HG02884 (cell line): ENCODE measurements around the gene KCNJ6.
"Not testable (repeated sequence)": the region's sequence is repeated elsewhere in the genome, so short reads cannot be mapped to it uniquely, and the experiment has no call there.

Source experiments
- ATAC-seq: cut with Tn5 transposase; IDR thresholded peaks from one replicate; pipeline ENCODE4 v1.9.1; 2021; ENCODE audit warnings: mild to moderate bottlenecking, moderate library complexity; ENCODE audit not compliant: unreplicated experiment

Gene KCNJ6

DNA sequence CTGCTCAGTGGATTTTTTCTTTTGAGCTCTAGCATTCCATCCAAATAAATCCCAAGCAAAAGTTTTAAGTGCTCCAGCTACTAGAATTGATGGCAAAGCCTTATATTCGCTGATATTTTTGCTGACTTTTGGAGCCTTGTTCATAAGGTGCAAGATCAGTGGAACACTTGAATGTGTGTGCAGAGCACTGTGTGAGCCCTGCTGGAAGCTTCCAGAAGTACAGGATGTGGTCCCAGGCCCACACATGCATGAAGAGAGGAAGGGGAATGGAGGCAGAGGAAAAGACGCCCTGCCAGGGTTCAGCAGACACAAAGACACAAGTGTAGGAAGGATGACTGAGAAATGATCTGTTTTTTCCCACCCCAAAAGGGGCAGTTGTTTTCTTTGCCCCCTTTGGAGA is 169.4 kb downstream of the KCNJ6 start:
- no peak for ATAC-seq

DNA sequence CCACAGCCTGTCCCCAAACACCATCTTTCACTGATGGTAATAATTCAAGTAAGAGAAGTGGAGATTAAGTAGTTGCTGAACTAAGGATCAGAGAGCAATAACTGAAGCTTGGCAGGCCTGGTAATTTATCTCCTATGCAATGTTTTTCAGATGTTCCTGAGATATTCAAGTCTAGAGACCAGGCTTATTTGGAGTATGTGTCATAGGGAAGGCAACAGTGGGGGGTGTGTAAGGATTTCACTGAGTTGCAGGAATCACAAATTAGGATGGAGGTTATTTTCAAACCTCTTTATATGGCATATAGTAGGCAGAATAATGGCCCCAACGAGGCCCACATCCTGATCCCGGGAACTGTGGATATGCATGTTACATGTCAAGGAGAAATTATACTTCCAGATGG is 171.7 kb downstream of the KCNJ6 start:
- ATAC-seq: no peak

DNA sequence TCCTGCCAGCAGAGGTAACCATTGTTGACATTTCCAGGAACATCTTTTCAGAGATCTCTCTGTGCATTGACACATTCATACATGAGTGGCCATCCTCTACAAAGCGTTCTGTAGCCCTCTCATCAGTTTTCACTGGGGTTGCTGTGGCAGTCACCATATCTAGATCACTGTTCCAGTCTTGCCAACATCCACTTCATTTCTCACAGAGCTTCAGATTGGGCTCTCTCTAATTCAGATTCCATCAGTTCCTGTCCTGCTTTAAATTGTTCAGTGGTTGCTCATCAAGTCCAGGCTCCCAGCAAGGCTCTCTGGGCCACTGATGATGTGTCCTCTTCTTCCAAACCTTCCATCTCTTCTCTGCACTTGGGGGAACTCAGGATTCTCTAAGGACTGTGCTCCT is 173.7 kb downstream of the KCNJ6 start:
- ATAC-seq: no peak

DNA sequence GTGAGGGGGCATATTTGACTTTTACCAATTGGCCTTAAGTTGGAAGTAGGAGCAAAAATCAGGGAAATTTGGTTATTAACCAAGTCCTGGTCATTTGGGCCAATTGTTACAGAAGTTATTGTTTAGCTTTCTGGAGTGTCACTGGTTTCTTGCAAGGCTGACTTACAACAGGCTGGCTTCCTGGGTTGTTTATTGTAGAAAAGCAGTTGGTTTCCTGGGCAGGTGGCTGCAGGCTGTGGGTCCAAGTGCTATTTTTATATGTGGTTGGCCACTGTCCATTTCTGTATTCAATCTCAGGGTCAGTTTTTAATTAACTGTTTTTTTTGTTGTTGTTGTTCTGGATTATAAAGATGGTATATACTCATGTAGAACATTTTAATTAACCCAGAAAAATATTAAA is 174.1 kb downstream of the KCNJ6 start:
- no peak for ATAC-seq

DNA sequence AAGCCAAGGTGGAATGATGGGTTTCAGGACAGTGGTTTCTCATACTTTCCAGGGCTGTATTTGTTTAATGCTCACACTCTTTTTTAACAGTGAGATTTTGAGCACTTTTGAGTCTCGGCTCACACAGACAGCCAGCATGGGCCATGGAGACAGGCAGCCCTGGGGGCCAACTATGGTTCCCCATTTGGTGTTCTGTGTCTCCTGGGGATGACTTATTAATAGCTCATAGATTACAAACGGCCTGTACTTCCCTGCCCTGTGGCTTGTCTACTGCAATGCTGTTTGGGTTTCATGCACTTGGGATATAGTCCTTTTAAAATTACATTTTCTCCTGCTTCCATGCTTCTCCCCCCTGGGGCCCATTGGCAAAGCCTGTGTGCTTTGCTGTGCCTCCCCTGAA is 178.3 kb downstream of the KCNJ6 start:
- ATAC-seq: no peak

DNA sequence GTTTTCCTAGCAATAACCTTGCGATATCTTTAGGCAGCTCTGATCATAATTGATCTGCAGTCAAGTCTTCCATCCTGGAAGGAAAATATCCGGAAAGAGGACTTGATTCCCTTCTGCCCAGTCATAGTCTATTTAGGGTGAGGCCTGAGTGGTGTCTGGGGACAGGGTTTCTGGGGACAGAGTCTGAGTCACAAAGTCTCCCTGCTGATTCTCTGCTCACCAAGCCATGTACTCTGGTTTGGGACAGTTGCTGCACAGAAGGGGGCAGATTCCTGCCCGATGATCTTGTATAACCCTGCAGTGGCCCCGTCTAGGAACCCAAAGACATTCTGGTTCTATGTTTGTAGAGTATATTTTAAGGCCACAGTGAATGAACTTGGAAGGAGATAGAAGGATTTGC is 178.8 kb downstream of the KCNJ6 start:
- ATAC-seq: no peak

DNA sequence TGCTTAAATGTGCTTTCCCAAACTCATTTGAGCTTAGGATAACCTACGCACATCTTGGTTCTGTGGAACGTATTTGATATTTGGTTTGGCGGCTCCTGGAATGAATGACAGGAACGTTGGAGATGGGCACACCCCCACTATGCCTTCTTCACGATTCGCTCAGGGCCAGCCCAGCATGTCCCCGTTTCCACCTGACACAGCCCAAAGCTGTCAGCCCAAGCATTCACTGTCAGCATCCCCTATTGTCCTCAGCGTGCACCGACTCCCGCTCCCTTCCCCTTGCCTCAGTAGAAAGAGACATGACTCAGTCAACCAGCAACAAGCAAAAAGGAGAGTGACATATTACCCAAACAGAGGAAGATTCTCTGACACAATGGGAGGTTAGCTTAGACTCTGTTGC is 181.4 kb downstream of the KCNJ6 start:
- no peak for ATAC-seq

DNA sequence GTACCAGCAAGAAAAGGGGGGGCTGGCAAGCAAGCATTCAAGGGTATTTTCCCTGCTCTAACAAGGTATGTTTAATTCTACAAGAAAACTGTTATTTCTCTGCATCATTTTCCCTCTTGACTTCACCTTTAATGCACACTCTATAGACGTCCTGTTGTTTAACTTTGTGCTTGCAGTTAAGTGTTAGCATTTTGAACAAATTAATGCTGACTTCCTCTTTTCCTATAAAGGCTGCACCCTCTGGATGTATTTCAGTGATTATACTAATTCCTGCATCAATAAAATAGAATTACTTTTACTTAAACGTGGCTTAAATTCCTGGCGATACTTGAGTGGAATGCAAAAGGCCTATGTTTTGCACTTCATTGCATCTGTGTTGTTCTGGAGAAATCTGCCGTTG is 183.3 kb downstream of the KCNJ6 start:
- ATAC-seq: no peak

DNA sequence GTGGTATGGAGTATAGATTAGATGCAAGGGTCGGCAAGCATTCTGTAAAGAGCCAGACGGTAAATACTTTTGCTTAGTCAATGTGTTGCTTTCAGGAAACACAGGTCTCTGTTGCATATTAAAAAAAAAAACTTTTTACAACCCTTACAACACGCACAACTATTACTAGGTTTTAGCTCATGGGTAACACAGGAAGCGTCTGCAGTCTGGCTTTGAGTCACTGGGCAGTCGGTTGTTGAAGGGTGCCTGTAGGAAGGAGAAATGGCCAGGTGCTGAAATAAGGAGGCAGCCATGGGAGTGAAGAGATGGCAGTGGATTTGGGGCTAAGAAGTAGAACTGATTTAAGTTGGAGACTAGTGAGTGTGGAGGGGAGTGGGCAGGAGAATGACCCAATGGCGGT is 192.1 kb downstream of the KCNJ6 start:
- no peak for ATAC-seq

DNA sequence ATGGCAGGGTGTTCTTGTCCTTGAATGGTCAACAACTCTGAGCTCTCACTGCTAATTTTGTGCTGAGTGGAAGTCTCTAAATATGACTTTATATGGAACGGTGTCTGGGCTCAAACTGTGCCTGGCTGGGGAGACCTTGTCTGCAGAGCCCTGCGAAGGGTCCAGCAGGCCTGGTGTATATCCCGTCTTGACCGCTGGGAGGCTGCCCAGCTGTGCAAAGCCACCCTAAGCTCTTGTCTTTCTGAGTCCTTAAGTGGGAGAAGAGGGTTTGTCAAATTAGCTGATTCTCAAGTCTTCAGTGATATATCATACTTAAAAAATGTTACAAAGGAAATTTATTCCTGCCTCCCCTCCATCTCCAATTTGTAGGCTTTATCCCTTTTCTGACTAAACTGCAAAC is 198.7 kb downstream of the KCNJ6 start:
- no peak for ATAC-seq

DNA sequence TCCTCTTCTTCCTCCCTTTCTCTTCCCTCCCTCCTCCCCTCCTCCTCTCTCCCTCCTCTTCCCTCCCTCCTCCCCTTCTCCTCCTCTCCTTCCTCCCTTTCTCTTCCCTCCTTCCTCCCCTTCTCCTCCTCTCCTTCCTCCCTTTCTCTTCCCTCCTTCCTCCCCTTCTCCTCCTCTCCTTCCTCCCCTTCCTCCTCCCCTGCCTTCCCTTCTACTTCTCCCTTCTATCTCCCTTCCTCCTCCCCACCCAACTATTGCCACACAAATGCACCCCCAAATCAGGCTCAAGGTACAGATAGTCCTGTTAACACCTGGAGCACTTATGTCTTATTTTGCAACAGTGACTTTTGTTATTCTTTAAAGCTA is 203.7 kb downstream of the KCNJ6 start:
- ATAC-seq: not testable (repeated sequence)

DNA sequence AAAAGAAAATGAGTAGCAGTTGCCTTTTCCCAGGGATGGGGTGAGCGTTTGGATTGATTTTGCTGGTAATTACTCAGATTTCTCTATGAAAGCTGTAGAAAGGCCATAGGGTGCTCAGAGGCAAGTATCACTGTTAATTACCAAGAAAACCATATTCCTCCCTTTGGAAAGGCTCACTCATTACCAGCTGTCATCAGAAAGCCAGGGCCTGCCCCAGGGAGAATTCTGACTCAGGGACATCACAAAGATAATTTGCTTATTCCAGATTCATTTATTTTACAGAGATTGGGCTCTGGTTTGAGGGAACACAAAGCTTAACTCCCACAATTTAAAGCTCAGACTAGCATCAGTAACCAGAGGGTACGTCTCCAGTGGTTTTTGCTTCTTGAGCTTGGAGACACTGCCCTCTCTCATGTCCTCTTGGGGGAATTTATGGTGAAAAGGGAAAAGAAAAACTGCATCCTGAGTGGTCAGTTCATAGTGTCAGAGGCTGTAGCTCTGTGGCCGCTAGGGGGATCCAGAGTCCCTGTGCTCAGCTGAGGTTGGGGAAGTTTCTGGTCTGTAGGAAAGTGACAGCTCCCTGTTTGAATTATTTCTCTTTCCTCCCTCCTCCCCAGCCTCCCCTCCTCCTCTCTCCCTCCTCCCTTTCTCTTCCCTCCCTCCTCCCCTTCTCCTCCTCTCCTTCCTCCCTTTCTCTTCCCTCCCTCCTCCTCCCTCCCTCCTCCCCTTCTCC is 204.3 kb downstream of the KCNJ6 start:
- ATAC-seq: peak; percentile 89

DNA sequence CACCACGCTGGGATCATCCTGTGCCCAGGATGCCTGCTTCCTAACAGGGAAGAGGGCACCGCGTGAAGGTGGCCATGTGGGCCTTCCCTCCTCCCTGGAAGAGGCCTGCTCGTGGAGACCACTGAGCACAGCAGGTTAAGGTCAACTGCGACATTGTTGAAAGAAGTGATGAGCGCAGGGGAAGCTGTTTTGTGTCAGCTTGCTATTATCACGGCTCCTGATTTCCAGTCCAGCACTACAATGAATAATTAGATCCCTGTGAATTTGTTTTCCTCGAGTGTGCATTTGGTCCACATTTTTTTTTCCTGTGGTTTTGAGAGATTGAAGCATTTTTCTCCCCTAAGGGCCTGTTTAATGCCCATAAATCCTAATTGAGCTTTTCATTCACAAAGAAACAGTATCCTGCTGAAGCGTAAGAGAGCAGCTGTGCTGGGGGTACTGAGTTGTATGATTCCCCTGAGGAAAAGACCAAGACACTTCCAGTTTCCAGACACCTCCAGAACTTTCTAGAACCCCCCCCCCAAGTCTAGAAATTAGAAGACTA is 204.9 kb downstream of the KCNJ6 start:
- no peak for ATAC-seq

DNA sequence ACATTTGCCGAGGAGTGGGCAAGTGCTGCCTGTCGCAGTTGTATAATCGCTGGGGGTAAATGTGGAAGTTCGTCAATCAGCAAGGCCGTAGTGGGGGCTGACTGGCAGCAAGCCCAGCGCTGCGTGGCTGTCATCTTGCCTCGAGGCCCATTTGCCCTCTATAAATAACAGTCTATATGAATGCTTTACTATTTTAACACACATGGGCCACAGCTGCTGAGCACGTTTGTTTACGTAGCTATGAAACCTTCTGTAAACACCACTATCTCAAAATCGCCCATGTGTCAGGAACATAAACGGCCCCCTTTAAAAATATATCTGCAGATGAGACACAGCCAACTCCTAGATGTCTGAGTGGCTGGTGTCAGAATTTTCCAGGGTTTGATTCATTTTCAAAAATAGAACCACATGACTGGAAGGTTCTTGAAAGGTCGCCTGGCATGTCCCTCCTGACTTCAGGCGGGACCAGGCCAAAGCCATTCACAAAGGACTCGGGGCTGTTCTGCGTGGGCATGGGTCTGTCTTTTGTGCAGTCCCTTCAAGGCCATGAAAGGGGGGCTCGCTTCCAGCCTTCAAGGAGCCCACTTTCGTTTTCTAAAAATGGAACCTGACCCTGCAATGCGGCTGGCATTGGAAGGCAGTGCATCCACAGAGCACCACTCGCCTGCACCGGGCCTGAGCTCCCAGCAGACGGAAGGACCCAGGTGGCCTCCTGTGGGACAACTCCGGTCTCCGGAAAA is 205.5 kb downstream of the KCNJ6 start:
- ATAC-seq: no peak

DNA sequence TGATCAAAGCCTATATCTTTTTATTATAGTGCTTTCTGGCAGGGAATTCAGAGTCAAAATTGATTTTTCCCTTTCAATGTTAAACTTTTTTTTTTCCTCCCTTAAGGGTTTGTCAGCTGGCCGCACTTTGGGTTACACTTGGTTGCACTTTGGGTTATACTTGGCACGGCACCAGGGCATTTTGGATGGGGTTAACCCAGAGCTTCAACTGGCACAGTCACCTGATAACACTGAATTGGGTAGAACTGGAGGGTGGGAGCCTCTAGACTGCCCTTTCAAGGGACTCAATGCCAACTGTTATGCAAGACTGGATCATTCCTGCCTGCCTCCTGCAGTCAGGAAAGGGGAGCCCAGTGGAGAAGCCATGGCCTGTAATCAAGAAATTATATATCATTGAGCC is 211.5 kb downstream of the KCNJ6 start:
- ATAC-seq: no peak

DNA sequence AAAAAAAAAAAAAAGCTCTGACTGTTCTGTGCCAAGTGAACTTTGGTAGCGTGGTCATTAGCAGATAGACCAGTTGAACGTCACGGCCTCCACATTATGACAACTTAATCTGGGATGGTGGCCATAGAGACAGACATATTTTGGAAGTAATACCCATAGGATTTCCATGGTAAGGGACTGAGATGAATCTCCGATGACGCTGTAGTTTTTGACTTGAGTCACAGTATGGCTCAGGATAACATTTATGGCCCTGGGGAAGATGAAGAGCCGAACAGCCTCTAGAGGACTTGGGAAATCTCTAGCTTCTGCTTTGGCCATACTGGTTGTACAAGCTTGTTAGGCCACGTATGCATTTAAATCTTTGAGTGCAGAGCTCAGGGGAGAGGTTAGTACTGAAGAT is 214.0 kb downstream of the KCNJ6 start:
- ATAC-seq: no peak

DNA sequence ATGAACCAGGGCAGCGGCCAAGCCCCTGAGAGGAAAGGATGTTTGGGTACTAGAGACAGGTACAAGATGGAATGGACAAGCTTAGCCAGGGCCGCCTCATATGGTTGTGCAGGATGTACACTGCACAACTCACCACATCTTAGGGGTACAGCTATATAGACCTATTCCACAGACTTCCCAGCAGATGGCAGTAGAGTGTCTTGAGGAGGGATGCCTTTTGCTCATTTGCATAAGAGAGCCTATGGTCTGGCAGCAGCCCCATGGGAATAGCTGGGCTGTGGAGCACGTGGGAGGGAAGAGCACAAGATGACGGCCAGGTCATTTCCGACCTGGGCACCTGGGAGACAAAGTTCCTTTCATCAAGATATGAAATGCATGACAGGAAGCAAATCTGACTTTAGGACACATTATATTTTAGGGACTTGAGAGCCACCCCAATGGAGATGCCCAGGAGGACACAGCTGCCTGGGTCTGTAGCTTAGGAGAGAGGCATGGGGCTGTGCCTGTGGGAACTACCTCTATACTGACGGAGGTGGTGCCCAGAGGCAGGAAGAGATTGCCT is 215.5 kb downstream of the KCNJ6 start:
- peak; percentile 91 for ATAC-seq

DNA sequence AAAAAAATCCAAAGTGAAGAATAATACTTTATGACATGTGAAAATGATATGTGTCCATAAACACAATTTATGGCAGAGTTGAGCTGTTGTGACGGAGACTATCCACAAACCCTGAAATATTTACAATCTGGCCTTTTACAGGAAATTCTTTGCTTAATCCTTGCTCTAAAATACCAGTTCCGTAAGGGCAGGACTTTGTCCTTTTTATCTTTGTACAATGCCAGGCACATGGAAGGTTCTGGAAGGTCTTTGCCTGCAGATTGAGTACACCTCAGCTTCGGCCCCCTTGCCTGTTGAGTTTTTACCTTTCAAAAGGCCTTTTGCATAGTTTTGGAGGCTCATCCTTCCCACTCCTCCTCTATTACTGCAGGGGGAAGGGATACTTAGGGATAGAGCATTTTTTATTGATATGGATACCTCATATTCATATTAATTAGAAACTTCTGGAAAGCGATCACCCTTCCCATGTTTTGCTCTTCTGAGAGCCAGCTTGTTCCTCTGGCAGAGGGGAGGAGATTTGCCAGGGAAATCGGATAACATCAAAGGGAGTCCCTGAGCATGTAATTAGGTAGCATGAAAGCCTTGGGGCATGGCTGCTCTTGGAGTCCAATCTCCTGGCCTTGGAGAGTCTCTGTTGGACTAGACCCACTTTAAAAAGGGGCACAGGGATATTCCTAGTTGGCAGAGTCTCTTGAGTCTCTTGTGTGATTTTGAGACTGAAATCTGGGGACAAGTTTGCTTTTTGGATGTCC is 217.1 kb downstream of the KCNJ6 start:
- no peak for ATAC-seq

DNA sequence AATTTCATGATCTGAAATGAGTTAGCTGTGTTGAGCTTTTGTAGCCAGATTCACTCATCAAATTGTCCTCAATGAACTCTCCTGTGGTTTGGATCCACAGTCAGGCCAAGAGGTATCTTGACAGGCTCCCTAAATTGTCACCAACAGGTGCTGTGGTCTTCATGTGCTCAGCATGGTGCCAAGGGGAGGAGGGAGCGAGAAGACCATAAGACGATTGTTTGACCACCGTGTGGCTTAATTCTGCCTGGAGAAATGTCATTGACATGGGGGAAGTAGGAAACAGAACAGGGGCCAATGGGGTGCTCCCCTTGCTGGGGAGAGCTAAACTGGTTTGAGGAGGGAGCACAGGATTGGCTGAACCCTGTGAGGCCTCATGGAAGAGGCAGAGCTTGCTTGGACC is 219.3 kb downstream of the KCNJ6 start:
- ATAC-seq: no peak

DNA sequence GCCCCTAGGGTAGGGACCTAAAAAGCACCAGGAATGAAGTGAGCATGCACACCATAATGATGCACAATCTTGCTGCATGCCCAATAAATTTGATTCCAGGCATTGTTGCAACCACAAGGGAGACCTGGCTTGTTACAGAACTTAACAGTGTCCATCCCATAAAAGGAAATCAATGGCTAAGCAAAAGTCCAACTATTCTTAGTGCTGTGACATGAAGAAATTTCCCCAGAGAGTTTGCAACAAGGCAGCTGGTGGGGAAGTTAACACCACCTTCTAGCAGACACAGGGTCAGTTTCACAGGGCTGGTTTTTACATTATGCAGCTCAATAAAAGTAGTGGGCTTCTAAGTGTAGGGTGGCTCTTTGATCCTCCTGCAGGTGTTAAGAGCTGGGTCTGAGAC is 221.1 kb downstream of the KCNJ6 start:
- ATAC-seq: no peak

DNA sequence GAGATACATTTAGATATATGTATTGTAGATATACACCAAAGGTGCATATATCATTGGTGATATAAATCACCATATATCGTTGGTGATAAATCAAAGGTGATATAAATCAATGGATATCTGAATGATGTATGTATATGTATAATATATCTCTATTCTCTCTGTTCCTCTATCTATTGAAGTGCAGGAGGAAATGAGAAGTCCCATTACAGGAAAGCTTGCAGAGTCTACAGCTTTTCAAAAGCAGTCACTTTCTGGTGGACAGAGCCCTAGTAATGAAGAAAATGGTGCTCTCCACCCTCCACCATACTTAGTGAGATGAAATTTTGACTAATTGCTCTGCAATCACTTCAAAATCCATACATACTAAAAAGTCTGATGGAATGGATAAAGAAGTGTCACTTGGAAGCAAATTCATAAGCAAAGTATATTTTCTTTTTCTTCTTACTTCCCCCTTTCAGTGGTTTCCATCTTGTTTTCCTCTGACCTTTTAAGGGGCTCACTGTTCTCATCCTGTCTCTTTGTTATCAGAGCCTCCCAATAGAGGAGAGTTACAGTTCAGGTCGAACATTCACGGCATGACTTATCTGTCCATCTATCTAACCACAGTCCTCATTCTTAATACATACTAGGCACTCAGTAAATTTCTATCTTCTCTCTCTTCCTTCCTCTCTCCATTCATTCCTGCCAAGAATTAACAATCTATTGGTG is 227.2 kb downstream of the KCNJ6 start:
- no peak for ATAC-seq
